GM04504 (cell line): Measurements from ENCODE around the gene PHF10.
"Not testable (repeated sequence)": the region's sequence is repeated elsewhere in the genome, so short reads cannot be mapped to it uniquely, and the experiment has no call there.

Source experiments
- DNase-seq: peaks from one replicate; pipeline ENCODE4 v3.0.0-alpha.2; 2012; ENCODE audit warnings: low read depth

The PHF10 gene

DNA sequence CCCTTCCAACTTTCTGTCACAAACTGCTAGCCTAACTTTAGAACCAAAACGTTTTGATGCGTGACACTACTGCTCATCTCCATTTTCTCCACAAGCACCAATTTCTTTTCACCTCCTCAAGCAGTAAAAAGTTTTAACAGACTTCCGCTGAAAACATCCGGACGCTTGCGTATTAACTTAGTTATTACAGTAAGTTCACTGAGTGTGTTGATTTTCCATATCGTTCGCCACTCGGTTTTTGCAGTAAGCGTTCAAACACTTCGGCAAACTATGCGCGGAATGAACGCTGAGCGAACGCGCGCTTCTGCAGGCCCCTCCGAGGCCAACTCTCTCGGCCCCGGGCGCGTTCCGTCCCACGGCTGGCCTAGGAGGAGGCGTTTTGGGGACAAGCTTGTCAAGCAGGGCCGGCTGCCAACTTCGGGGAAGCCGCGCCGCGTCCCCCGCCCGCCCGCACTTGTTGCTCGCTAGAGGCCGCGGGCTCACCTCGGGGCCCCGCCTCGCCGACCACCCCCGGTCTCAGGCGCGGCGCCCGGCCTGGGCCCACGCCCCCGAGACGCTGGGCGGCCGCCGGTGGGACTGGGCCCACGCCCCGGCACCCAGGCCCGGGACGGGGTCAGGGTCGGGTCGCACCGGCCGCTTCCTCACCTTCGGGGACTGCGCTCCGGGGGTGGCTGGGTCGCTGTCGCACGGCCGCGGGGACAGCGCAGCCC, 945 bp downstream of the PHF10 start:
- DNase-seq = no peak

DNA sequence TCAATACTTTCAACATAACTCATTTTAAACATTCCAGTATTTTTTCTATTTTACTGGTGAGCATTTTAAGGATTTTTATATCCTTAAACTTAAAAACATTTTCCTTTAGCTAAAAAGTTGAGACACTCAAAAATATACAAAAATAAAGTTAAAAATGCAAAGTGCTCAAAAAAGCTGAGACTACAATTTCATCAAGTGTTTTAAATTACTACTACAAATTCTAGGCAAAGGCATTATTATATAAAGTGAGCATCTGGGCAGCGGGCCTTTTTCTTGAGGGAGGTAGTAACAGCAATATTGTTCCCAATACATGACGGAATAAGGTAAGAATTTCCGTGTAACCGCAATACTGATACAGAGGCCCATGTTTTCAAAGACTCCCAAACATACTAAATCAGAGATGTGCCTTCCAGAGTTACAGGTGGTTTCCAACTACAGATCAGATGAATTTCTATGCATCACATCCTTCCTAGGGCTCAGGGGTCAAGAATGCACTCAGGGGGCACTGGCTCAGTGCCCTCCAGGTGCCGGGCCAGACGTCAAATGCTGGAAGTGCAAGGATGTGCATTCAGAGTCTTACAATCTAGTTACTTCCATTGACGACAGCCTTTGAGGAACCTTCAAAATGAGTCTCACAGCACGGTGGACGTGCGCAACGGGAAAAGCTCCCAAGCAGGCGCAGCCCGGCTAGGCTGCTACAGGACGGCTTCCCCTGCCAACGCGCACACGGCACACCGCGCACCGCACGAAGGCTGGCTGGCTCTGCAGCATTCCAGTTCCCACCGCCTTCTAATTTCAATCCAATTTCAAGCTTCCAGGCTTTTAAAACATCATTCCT, 1.7 kb downstream of the PHF10 start:
- no peak for DNase-seq

GRCh38 chr6:169720207-169720855, 4.0 kb downstream of the PHF10 start:
- no peak for DNase-seq

GRCh38 chr6:169719117-169719516, 5.2 kb downstream of the PHF10 start:
- DNase-seq = no peak

DNA sequence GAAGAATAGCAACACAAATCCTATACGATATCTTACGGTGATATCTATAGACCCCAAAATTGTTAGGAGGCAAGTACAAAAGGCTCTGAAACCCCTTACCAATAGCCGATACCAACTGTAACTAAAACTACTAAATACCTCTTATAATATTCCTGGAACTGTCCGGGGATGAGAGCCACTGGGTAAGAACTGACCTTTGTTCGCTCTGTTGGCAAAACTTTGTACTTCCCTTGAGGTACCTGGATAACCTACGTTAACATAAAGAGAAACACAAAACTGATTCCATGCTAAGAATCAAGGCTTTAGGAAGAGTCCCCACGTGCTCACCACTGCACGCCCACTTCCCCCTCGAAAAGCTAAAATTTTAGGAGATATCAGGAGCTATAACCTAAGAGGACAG, 9.7 kb downstream of the PHF10 start:
- DNase-seq = no peak

- DNase-seq = no peak
Observed at GRCh38 chr6:169714178-169714577, 10.1 kb downstream of the PHF10 start.

- no peak for DNase-seq
Observed at GRCh38 chr6:169710009-169710408, 14.3 kb downstream of the PHF10 start.

DNA sequence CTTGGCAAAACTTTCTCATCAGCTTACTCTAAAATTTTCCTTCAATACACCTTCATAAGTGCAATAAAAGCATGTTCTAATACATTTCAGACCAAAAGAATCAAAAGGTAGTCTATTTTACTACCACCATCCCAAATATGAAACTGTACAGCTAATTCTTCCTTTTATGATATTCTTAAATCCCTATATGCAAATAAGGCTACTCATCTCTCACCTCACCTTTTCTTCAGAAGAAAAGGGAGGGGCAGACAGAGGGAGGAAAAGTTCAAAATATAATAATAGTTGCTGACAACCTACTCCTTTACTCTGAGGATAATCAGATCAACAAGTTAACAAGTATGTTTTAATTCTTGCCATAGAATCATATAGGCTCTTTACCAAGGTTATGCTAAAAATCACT, 15.0 kb downstream of the PHF10 start:
- no peak for DNase-seq

DNA sequence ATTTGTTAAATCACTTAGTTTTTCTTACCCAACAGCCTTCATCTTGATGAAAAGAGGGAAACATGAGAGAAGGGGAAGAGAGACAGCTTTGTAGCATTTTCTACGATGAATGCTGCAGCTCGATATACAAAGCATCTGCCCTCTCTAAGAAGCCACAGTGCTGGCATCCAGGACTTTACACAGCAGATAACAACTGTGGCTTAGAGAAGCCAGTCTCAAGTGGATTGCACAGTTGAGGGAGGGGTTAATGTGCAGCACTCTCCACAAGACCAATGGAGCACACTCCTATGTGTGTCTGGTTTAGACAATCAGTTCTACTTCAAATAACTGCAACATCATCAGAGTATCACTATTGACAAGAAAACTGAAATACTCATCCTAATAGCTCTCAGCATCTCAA, 16.5 kb downstream of the PHF10 start:
- DNase-seq = no peak

DNA sequence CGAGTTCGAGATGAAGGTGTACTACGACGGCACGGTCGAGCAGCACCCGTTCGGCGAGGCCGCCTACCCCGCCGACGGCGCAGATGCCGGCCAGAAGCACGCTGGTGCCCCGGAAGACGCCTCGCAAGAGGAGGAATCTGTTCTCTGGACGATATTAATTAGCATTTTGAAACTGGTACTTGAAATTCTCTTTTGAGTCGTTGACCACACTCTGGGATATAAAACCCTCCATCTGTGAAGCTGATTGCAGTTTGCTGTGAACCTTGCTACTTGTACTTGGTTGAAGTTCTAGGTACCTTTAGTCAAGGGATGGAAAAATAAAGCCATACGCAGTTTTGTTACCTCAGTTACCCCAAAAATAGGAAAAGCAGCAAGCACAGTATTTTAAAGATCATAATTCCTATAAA, 21.5 kb downstream of the PHF10 start:
- no peak for DNase-seq

- peak; percentile 91 for DNase-seq
Observed at GRCh38 chr6:169701954-169702839, 22.1 kb downstream of the PHF10 start, which contains the start of the genes C6orf120 and WDR27. Gene C6orf120, plus strand, starts transcription at chr6:169702126. Its CDS starts 334 bp downstream, at chr6:169702460. Gene WDR27, minus strand, starts transcription at chr6:169702029. Its CDS starts 13,024 bp downstream, at chr6:169689005.

- DNase-seq = no peak
Observed at GRCh38 chr6:169701311-169701953, 22.9 kb downstream of the PHF10 start.

DNA sequence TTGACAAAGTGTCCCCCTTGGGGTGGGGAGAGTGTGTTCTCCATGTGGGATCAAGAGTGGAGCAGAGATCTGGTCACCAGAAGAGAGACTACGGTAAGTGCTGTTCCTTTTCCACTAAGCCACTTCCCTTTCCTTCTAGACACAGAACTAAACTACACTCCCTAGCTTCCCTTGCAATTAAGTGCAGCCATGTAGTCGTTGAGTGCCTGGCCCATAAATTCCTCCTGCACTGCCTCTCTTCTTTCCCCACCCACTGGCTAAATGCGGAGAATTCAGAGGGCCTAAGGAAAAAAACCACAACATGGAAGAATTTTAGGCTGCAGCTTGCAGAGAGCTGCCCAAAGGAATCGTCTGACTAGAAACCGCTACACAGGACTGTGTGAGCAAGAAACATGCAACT, 24.0 kb downstream of the PHF10 start:
- no peak for DNase-seq

DNA sequence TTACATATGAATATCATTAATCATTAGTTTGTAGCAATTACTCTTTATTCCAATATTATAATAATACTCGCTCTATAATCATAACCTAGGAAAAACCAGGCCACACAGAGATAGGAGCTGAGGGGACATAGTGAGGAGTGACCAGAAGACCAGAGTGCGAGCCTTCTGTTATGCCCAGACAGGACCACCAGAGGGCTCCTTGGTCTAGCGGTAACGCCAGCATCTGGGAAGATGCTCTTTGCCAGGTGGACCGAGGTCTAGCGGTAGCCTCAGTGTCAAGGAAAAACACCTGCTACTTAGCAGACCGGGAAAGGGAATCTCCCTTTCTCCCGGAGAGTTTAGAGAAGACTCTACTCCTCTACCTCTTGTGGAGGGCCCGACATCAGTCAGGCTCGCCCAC, 27.2 kb downstream of the PHF10 start:
- DNase-seq = not testable (repeated sequence)

- DNase-seq = no peak
Observed at GRCh38 chr6:169695131-169695530, 29.2 kb downstream of the PHF10 start.

- no peak for DNase-seq
Observed at GRCh38 chr6:169692516-169692915, 31.8 kb downstream of the PHF10 start.

DNA sequence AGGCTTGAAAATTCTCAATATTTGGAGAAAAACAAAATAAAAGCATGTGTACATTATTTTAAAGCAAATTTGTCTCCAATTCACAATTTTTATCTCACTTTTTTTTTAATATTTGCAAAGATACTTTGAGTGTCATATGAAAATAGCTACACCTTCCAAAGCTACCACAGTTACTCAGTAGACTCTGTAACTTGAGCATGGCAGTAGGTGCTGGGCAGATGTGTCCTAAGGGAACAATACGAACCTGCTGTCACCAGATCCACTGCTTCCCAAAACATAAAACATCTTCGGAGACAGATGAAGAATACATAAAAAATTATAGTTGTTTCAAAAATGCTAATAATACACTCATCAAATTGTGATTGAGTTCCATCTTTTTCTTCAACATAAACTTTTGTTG, 33.0 kb downstream of the PHF10 start:
- no peak for DNase-seq

DNA sequence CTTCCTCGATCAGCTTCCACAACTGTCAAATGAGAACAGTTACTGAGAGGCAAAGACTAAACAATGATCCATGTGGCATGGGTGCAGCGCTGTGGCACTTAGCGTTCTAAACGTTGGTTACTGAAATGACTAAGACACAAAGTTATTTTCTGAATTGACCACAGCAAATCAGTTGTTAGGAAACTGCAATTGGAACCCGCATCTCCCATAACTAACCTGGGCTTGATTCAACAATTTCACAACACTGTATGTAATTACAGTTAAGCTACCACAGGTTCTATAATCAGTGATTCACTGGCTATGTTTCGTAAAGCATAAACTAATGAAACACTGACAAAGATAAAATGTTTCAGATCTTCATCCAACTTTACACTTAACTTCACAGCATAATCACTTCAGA, 35.0 kb downstream of the PHF10 start:
- DNase-seq = peak; percentile 70

DNA sequence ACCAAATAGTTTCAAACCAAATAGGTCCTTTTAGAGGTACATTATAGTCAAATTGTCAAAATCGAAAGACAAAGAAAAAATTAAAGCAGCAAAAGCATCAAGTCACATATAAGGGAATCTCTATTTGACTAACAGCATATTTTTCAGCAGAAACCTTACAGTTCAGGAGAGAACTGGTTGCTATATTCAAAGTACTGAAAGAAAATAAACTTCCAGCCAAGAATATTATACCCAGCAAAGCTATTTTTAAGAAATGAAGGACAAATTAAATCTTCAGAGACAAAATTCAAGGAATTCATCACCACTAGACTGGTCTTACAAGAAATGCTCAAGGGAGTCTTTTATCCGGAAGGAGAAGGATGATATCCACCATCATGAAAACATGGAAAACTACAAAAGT, 38.4 kb downstream of the PHF10 start:
- DNase-seq = no peak

- no peak for DNase-seq
Observed at GRCh38 chr6:169684056-169684455, 40.2 kb downstream of the PHF10 start.

DNA sequence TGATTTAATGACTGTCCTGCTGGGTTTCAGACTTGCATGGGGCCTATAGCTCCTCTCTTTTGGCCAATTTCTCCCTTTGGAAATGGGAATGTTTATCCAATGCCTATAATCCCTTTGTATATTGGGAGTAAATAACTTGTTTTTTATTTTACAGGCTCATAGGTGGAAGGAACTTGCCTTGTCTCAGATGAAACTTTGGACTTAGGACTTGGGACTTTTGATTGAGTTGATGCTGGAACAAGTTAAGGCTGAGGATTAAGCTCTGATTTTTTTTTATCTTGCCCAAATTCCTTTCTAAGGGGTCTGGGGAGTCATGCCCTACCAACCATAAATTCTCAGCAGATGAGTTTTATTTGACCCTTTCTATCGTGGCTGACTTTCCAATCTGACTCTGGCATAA, 46.0 kb downstream of the PHF10 start:
- DNase-seq = no peak
